ENCODE measurements around the gene REXO5. TPM values are rescaled to one million over a fixed set of nuclear protein-coding genes. Genes with fewer than 3 reads are reported as not detected.
"Not testable (repeated sequence)": the region's sequence is repeated elsewhere in the genome, so short reads cannot be mapped to it uniquely, and the experiment has no call there.

The REXO5 gene
- total RNA-seq, 1 donor from 2014 or later = 4.7 TPM

DNA sequence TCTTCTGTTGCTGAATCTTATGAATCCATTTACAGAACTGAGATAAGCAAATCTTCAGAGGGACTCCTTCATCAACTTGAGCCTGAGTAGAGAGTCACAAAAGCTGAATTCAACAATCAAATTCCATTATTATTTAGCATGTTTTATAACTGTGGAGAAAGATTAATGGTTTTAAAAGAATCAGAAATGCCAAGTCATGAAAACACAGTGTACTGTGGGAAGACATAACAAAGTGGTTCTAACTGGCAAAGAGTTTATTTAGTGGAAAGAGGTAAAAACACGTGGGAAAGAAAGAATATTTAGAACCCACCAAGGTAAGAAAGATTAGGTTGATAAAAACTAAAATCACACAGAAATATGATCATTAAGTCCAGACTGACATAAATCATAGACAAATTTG, 5.0 kb upstream of the REXO5 start:
- DNase-seq (ENCODE audit: low spot score) = no peak

DNA sequence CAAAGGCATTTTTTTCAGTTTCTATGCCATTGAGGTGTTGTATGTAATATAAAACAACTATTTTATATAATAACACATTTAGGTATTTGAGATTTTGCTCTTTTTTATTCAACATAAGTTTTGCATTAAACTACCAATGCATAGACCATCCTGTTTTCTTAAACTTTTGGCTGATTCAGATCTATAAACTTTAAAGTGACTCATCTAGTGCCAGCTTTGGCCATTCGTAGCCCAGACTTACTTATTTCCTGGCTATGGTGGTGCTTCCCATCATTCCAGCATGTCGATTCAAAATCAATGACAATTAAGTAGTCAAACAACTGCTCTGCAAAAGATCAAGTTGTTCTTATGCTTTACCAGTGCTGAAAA, 3.2 kb upstream of the REXO5 start:
- DNase-seq (ENCODE audit: low spot score) = no peak

DNA sequence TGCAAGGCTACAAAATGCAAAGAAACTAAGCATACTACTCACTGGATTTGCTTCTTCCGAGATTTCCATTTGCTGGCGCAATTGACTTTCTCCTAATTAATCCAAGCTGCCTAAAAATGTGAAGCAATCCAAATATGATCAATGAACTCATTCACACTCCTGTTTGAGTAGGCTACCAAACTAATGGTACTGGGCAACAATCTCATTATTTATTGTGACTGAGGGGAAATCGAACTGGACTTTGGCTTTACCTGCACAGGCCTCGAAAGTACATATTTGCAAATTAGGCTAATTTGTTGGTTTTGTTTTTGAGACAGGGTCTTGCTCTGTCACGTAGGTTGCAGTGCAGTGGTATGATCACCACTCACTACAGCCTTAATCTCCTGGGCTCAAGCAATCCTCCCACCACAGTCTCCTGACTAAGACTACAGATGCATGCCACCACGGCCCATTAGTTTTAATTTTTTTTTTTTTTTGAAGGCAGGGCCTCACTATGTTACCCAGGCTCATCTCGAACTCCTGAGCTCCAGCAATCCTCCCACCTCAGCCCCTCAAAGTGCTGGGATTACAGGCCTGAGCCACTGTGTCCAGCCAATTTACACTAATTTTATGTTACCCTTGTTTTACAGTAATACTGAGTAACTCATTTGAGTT, 2.6 kb upstream of the REXO5 start:
- no peak for DNase-seq (ENCODE audit: low spot score)

DNA sequence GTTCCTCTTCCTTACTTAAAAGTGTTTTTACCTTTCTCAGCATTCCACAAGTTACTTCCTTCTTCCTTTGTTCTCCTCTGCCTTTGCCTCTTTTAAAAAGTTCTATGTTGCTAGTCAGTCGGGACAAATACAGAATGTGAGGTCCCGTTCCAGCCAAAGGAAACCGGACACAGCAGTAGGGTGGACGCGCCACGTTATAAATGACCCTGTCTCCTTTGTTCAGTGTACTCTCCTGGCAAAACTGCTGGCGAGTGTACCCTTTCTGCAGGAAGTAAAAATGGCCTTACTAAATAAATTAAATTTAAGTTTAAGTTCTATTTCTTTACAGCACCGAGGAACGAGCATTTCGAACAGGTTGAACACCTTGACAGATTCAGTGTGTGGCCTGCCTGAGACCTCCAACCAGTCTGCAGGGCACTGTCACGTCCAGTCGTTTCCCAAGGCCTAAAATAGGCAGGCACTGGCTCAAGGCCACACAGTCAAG, 601 bp upstream of the REXO5 start:
- not testable (repeated sequence) for DNase-seq (ENCODE audit: low spot score)

DNA sequence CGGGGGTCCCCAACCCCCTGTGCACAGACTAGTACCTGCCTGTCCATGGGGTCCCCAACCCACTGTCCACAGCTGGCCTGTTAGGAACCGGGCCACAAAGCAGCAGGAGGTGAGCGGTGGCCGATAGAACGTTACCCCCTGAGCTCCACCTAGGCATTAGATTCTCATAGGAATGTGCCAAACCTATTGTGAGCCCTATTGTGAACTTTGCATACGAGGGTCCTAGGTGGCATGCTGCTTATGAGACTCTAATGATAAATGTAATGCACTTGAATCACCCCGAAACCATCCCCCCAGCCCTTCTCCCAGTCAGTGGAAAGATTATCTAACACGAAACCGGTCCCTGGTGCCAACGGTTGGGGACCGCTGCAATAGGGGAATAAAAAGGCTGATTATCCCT, 1.5 kb downstream of the REXO5 start:
- DNase-seq (ENCODE audit: low spot score) = no peak

DNA sequence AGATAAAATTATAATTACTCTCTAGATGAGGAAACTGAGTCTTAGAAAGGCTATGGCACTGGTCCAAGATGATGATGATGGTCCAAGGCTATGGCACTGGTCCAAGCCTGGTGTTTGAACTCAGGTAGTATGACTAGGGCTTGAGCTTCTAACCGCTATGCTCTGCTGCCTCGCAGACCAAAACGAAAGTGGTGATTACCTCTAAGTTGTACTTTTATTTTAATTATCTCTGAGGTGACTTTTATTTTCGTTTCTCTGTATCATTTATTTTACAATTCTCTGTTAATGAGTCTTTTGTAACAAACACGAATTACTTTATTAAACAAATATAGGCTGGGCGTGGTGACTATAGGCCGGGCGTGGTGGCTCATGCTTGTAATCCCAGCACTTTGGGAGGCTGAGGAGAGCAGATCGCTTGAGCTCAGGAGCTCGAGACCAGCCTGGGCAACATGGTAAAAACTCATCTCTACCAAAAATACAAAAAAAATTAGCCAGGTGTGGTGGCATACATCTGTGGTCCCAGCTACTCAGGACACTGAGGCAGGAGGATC, 5.6 kb downstream of the REXO5 start:
- DNase-seq (ENCODE audit: low spot score) = no peak

DNA sequence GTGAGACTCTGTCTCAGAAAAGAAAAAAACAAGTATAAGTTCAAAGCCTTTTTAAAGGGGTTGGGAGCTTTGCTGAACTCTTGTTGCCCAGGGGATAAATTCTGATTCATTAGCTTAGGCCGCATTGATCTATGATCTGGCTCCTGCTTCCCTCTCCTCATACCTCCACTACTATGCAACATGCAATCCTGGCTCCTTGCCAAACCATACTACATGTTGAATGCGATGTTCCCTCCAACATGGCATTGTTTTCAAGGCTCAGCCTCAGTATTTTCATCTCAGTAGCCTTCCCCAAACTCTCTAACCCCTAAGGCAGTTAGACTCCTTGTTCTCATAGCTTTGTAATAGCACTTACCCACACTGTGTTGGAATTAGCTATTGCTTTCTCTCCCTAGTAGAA, 6.2 kb downstream of the REXO5 start:
- DNase-seq (ENCODE audit: low spot score) = no peak

DNA sequence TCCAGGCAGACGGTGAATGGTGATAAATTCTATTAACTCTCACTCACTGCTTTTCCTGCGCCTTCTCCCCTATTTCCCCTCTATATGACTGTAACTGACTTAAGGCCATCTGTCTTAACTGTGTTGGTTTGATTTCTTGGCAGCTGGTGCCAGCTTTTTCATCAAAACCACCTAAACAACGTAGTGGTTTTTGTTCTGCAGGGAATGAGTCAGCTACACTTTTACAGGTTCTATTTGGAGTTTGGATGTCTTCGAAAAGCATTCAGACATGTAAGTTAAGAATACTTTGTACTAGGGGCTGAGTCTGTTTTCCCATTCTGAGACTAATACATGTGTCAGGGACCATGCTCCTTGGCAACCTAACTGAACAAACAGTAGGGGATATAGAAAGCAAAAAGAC, 8.5 kb downstream of the REXO5 start:
- no peak for DNase-seq (ENCODE audit: low spot score)

DNA sequence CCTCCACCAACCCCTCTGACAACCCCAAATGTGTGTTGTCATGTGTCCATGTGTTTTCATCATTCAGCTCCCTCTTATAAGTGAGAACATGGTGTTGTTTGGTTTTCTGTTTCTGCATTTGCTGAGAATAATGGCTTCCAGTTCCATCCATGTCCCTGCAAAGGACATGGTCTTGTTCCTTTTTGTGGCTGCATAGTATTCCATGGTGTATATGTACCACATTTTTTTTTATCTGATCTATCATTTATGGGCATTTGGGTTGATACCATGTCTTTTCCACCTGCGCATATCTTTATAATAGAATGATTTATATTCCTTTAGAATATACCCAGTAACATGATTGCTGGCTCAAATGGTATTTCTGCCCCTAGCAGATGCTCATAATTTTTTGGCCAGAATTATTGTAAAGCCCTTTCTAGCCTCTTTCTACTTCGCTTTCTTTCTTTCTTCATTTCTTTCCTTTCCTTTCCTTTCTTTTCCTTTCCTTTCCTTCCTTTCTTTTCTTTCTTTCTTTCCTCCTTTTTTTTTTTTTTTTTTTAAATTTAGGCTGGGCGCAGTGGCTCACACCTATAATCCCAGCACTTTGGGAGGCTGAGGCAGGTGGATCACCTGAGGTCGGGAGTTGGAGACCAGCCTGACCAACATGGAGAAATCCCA, 12.7 kb downstream of the REXO5 start:
- no peak for DNase-seq (ENCODE audit: low spot score)

DNA sequence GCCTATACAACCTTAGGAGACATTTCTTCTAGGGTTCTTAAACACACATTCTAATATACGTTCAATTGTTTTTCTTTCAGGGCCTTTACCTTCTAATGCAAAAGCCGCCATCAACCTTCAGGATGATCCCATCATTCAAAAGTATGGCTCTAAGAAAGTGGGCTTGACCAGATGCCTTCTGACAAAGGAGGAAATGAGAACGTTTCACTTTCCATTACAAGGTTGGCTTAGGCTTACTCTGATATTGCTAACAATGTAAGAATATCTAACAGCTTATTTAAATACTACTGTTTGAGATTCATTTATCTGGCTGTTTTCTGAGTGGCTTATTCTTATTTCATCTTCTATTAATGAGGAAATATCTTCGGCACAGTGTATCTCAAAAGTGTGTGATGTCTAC, 15.4 kb downstream of the REXO5 start:
- DNase-seq (ENCODE audit: low spot score) = no peak

DNA sequence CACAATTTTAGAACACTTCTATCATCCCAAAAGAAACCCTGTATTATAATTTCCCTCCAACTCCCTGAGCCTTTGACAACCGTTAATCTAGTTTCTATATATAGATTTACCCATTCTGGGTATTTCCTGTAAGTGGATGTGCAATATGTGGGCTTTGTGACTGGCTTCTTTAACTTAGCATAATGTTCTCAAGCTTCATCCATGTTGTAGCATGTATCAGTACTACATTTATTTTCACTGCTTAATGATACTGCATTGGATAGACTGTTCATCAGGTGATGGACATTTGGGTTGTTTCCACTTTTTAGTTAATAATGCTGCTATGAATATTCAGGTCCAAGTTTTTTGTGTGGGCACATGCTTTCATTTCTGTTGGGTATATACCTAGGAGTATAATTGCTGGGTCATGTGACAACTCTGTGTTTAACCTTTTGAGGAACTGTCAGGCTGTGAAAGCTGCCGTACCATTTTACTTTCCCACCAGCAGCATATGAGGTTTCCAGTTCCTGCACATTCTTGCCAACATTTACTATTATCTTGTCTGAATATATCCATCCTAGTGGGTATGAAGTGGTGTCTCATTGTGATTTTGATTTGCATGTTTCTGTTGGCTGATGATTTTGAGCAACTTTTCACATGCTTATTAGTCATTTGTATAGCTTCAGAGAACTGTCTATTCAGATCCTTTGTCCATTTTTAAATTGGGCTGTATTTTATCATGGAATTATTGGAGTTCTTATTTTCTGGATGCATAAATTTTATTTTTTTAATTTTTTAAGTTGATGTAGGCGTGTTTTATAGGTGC, 16.4 kb downstream of the REXO5 start:
- no peak for DNase-seq (ENCODE audit: low spot score)

DNA sequence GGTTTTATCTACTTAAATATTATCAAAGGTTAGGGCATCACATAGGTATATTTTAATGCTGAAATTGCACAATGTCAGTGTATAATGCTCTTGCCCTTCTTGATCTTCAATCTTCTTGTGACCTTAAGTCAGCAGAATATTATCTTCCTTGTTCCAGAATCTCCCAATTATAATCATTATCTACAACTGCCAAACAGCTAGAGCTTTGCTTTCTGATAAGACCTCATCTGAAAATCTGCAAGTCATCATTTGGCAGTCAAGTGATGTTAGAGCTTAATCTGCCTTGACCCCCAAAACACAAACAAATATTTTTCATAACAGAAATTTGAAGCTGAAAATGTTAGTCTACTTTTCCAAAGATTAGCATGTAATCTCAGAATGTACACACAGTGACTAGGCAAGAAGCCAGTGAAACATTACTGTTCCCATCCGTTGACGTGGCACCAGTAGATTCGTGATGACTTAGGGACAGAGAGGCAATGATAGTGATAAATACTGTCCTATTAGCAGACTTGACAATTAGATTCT, 19.8 kb downstream of the REXO5 start:
- DNase-seq (ENCODE audit: low spot score) = no peak

DNA sequence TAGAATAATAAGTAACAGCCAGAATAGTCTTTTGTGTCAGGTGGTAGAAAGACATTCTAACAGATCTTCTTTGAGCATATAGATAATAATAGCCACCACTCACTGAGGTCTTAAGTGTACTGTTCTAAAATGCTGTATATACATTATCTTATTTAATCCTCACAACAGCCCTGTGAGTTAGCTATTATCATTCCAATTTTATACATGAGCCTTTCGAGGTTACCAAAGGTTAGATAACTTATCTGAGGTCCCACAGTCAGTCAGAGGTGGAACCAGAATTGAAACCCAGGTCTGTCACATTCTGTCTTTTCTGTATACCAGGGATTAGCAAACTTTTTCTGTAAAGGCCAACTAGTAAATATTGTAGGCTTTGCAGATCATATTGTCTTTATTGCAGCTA, 23.2 kb downstream of the REXO5 start:
- no peak for DNase-seq (ENCODE audit: low spot score)

DNA sequence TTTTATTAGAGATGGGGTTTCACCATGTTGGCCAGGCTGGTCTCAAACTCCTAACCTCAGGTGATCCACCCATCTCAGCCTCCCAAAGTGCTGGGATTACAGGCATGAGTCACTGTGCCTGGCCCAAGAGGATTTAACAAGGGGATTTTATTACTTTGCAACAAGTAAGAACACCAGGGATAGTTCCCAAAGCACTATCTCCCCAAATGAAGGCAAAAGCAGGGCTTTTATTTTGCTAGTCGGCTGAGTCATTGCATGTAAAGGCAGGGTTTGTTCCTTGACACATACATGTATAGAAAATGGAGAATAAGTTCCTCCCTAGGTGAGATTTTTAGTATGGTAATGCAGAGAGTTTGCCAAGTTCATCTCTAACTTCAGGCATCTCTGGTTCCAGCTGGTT, 24.0 kb downstream of the REXO5 start:
- DNase-seq (ENCODE audit: low spot score) = no peak

DNA sequence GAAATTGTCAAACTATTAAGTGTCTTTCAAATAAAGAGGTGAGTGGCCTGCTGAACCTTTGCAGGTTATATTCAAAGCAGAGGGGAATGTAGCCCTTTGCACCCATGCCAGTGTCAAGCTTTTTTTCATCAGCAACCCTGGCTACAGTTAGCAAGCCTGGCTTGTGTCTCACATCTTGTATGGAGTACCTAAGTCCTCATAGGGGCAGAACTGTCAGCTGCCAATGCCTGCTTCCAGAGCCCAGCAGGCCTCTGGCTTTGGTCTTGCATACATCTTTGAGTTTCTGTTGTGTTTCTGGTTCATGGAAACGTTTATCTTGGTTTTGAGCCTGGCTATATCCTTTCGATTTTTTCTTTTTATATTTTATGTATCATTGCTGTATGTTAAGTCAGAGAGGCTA, 26.8 kb downstream of the REXO5 start:
- no peak for DNase-seq (ENCODE audit: low spot score)

DNA sequence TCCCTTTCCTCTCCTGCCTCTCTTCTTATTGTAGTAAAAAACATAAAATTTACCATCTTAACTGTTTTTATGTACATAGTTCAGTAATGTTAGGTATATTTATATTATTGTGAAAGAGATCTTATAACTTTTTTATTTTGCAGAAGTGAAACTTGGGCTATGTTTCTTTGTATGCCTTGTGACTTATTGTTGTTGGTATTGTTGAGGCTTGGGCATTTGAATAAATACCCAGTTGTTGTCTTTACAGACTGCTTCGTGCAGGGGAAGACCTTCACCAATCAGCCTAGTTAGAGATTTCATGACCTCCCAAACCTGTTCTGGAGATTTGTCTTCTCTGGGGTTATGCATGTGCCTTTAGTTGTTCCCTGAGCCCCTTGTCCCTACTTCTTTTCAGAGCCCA, 31.9 kb downstream of the REXO5 start:
- DNase-seq (ENCODE audit: low spot score) = no peak

DNA sequence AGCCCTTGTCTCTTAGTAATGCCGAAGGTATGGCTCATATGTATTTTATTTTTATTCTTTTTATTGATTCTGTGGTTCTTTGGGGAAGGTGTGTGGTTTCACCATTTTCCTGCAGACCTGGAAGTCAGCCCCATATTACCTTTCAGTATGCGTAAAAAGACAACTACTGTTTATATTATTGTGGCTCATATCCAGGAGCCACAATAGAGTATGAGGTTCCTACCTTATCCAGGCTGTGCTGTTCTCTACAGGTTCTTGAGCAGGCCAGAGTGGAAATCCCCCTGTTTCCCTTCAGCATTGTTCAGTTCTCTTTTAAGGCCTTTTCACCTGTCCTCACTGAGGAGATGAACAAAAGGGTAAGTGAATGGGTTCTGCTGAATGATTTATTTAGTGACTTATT, 33.2 kb downstream of the REXO5 start:
- no peak for DNase-seq (ENCODE audit: low spot score)

DNA sequence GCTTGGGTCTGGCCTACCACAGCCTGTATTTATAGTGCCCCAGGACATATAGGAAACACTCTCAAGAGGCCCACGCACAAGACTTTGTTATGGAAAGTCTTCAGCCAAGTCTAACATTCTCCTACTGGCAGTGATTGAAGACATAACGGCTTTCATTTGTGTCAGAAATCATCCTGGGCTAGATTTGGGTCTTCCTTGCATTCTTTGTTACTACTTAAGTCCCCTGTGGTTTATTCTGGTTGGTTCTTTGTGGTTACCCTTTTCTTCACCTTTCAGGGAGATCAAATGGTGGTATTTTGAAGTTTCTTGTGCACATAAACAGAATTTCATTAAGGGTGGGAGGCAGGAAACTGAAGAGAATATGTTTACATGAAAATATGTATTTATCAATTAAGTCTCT, 37.7 kb downstream of the REXO5 start:
- no peak for DNase-seq (ENCODE audit: low spot score)

DNA sequence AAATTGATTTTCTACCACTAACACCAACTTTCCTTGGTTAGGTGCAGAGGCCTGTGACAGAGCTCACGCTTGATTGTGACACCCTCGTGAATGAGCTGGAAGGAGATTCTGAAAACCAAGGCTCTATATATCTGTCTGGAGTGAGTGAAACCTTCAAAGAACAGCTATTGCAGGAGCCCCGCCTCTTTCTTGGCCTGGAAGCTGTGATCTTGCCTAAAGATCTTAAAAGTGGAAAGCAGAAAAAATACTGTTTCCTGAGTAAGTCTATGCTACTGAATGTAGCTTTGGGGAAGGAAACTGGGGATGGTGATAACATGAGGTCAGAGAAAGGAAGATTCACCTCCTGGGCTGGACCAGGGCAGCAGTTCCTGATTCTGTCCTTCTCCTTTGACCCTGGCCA, 38.3 kb downstream of the REXO5 start:
- no peak for DNase-seq (ENCODE audit: low spot score)

DNA sequence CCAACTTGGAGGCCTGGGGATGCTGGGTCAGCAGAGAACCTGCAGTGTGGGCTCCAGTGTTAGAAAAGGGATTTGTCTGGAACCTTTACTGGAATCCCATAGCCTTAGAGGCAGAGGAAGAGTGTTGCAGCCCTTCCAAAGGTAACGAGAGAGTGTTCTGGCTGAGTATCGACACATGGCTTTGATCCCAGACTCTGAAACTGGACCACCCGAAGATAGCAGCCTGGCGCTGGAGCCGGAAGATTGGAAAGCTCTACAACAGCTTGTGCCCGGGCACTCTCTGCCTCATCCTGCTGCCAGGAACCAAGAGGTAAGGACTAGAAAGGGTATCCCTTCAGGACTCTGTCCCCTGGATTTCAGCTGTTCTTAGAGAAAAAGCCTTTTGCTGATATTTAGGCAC, 39.7 kb downstream of the REXO5 start:
- DNase-seq (ENCODE audit: low spot score) = no peak

DNA sequence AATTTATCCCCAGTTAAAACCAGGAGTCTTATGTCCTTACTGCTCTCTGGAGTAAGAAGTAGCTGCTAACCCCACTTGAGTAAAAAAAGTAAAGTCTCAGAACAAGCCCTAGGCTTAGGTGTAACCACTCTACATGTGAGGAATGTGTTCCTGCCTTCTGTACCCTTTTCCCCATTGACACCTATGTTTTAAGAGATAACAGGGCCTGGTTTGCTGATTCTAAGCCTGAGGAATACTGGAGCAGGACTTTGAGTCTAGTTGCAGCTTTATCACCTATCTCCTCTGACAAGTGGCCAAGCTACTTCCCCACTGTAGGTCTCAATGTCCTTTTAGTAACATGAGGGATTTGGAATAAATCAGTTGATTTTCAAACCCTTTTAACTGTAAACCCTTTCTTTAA, 40.2 kb downstream of the REXO5 start:
- no peak for DNase-seq (ENCODE audit: low spot score)

DNA sequence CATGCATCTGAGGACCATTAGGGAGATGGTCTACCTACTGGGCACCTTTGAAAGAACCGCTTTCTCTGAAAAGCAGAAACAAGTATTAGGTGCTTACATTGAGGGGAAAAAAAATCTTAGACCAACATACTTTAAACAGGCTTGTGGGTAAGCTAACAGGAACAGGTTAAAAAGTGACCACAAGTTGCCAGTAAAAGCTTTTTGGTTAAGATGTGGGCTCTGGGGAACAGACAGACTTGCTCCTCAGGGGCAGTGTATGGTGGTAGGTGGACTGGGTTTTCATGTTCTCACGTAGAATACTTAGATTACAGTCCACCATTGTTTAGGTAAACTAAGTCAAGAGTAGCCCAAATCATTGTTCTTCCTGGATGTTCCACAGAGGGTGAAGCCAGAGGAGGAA, 41.2 kb downstream of the REXO5 start:
- no peak for DNase-seq (ENCODE audit: low spot score)
